Small intestine (tissue), 16 donors: Measurements from ENCODE around the gene MS4A4A. TPM values are rescaled to one million over a fixed set of nuclear protein-coding genes. Genes with fewer than 3 reads are reported as not detected.

Experiments
- DNase-seq, 2 donors: peaks; one replicate each; pipeline versions ENCODE4 v3.0.0 to v3.0.0-alpha.2; 2013
- FAIRE-seq: peaks from 2 replicates; lab custom pipeline; 2012; peaks lifted over from hg19 to GRCh38; lab: Jason Lieb, UNC
- H3K27ac ChIP-seq, 3 donors: one replicate each; pipeline ENCODE4 v1.5.1; 2013; ENCODE audit warnings: low read length in 2 of 3, mild to moderate bottlenecking in 2 of 3, control low read depth in 1 of 3, inconsistent platforms in 1 of 3, low read depth in 1 of 3, moderate library complexity in 1 of 3
- H3K27me3 ChIP-seq, 3 donors: one replicate each; pipeline ENCODE4 v1.6.1; 2013; ENCODE audit warnings: low read length in 3 of 3, inconsistent platforms in 1 of 3; ENCODE audit not compliant: control insufficient read depth in 3 of 3, insufficient read depth in 3 of 3
- H3K36me3 ChIP-seq, 3 donors: one replicate each; pipeline ENCODE4 v1.6.1; 2013; ENCODE audit warnings: low read length in 3 of 3, inconsistent platforms in 1 of 3, low read depth in 1 of 3, mild to moderate bottlenecking in 1 of 3, moderate library complexity in 1 of 3; ENCODE audit not compliant: control insufficient read depth in 3 of 3, insufficient read depth in 2 of 3
- H3K4me1 ChIP-seq, 3 donors: one replicate each; pipeline ENCODE4 v1.6.1; 2013; ENCODE audit warnings: low read length in 2 of 3, inconsistent platforms in 1 of 3, low read depth in 1 of 3, mild to moderate bottlenecking in 1 of 3, moderate library complexity in 1 of 3; ENCODE audit not compliant: control insufficient read depth in 3 of 3, insufficient read depth in 2 of 3
- H3K4me3 ChIP-seq, 3 donors: one replicate each; pipeline ENCODE4 v1.5.1; 2013; ENCODE audit warnings: low read length in 3 of 3, control low read depth in 1 of 3, inconsistent platforms in 1 of 3, low read depth in 1 of 3, mild to moderate bottlenecking in 1 of 3, moderate library complexity in 1 of 3
- H3K9me3 ChIP-seq, 2 donors: one replicate each; pipeline ENCODE4 v1.6.1; 2013; ENCODE audit warnings: low read depth in 1 of 2, low read length in 1 of 2; ENCODE audit not compliant: control insufficient read depth in 2 of 2, insufficient read depth in 1 of 2
- WGBS, 3 donors: extraction: QIAGEN DNeasy Blood & Tissue Kit; methylation state at CpG; one replicate each; pipeline ENCODE4 v1.1.7; 2013; 5-methylcytosine and 5-hydroxymethylcytosine counted together
- long read RNA-seq, 10 donors: transcript quantifications; one replicate each; lab custom pipeline, GENCODE V29; 2026
- polyA plus RNA-seq, 4 donors: library from polyadenylated mRNA; stranded (reverse) in 3 of 4; unstranded in 1 of 4; fragments of 200-250 nt in 3 of 4; fragments of 120-200 nt in 1 of 4; gene quantifications; one replicate each; pipeline versions ENCODE4 v1.2.1 to v1.2.3, GENCODE V29; 2013
- donor health status: healthy with polysubstance abuse.
- donor health status: control.
- donor health status: control.
- donor health status: Bipolar disorder and iron deficiency.
- donor health status: healthy.

Gene MS4A4A
- 10 to 100 TPM in 1 of 4 donors, 1 to 10 TPM in 3; 1.6 to 28.3 (median 6.2) TPM for polyA plus RNA-seq
- long read RNA-seq, donor 1, transcript MS4A4A-201 (7 exons, 1,604 nt): major isoform, 9 of 11 reads
- long read RNA-seq, donor 1, partial matches to known transcripts: 0 of 11 reads
- long read RNA-seq, donor 1, other reads (novel, unspliced or antisense): 0 of 11 reads
- long read RNA-seq, donor 2, partial matches to known transcripts: 0 of 3 reads
- long read RNA-seq, donor 2, other reads (novel, unspliced or antisense): 0 of 3 reads
- long read RNA-seq, donor 3, partial matches to known transcripts: 49 of 55 reads
- long read RNA-seq, donor 3, other reads (novel, unspliced or antisense): 0 of 55 reads
- long read RNA-seq, donor 4, partial matches to known transcripts: 0 of 1 reads
- long read RNA-seq, donor 4, other reads (novel, unspliced or antisense): 0 of 1 reads
- long read RNA-seq, donor 5: 0 reads
- long read RNA-seq, donor 6, partial matches to known transcripts: 5 of 10 reads
- long read RNA-seq, donor 6, other reads (novel, unspliced or antisense): 0 of 10 reads
- long read RNA-seq, donor 7: 0 reads
- long read RNA-seq, donor 8: 0 reads
- long read RNA-seq, donor 9: 0 reads
- long read RNA-seq, donor 10, transcript MS4A4A-201 (7 exons, 1,604 nt): major isoform, 5 of 8 reads
- long read RNA-seq, donor 10, partial matches to known transcripts: 0 of 8 reads
- long read RNA-seq, donor 10, other reads (novel, unspliced or antisense): 0 of 8 reads

DNA sequence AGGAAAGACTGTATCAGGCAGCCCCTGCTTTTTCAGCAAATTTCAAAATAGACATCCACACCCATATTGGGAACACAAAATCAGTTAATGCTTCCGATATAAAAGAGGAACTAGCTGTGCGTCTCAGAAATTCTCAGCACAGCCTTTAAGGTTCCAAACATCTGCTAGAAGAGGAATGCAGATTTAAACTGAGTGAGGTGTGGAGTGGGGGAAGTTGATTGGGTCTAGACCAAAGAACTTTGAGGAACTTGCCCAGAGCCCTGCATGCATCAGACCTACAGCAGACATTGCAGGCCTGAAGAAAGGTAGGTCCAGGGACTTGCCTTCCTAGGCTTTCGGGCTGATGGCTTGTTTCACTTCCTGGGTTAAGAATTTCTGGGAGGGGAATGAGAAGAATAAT is at the start of gene MS4A4A:
Gene MS4A4A (plus strand): TSS at position 255 of the 400 bp plus-strand sequence. CDS start 10 bp downstream, at position 265.
- DNase-seq (no peak), FAIRE-seq (no peak)
- 70 to 91% (median 84%) methylated on average over 3 of the region's 3 CpGs for WGBS, 3 donors
- no peaks in the 10 kb centered on the region for H3K4me1 ChIP-seq
- no peaks in the 10 kb centered on the region for H3K9me3 ChIP-seq
- no peak within 1 kb of the TSS for H3K4me3 ChIP-seq
- no peaks in the 10 kb centered on the region for H3K27me3 ChIP-seq
- H3K36me3 ChIP-seq: no peaks in the 10 kb centered on the region
- H3K27ac ChIP-seq: peak within 1 kb of the TSS in 1 of 3 donors; percentile 68

DNA sequence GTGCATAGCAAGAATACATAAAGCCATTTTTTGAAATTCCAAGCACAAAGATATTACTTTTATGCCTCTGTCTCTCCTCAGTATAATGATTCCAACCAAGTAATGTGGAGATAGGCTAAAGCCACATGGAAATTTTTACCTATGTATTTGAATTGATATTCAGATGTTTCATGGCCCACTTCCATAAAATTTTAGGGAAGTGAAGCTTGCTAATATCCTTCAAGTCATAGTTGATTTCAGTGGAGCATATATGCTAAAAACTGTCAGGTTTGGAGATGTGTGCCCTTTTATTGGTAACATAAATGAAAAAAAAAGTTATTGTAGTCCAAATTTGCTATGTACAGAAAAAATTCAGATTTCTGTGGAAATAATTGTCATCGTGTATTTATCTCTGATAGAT is 49.8 kb upstream of the MS4A4A start:
- Histone ChIP-seq H3K4me3 (no peak overlapping the region), H3K36me3 (no peaks in the 10 kb centered on the region), H3K4me1 (no peaks in the 10 kb centered on the region), H3K27ac (no peak overlapping the region), H3K9me3 (no peaks in the 10 kb centered on the region), H3K27me3 (no peaks in the 10 kb centered on the region)
- DNase-seq: no peak
- 32 to 63% (median 44%) methylated on average over 1 of the region's 1 CpG for WGBS, 3 donors
- no peak for FAIRE-seq

DNA sequence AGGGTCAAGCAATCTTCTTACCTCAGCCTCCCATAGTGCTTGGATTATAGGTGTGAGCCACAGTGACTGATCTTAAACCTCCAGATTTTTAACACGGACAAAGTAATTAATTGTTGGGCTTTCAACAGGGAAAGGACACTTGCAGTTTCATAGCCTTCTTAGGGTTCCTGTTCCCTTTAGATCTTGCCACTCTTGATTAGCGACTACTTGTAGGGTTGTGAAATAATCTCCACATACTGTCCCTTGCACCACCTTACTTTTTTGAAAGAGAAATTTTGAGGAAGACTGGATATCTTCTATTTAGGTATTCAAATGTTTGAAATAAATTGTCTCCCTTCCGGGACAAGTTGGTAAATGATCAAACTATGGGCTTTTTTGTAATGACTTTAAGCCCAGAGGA is 45.1 kb upstream of the MS4A4A start:
- Histone ChIP-seq H3K4me1 (no peaks in the 10 kb centered on the region), H3K27me3 (no peaks in the 10 kb centered on the region), H3K27ac (no peak overlapping the region), H3K4me3 (no peak overlapping the region), H3K9me3 (no peaks in the 10 kb centered on the region), H3K36me3 (no peaks in the 10 kb centered on the region)
- DNase-seq (no peak), FAIRE-seq (no peak)
- WGBS, 3 donors: 80 to 86% (median 82%) methylated on average over 3 of the region's 3 CpGs

DNA sequence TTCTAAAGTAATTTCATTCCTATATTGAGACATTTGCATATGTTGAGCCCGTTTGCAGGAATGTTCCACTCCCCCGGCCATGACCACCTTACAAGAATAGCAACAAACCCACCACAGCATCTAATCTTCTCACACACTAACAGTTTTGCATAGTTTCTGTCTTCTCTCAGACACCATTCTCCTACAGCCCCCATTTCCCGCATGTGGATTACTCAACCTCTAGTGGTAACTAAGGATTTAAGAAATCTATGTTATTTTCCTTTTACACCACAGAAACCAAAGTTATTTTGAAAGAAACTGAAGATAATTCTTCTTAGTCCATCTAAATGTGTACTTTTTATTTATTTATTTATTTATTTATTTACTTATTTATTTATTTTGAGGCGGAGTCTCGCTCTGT is 39.8 kb upstream of the MS4A4A start:
- DNase-seq (no peak), FAIRE-seq (no peak)
- no peaks in the 10 kb centered on the region for H3K9me3 ChIP-seq
- no peaks in the 10 kb centered on the region for H3K27me3 ChIP-seq
- H3K4me3 ChIP-seq: no peak overlapping the region
- no peak overlapping the region for H3K27ac ChIP-seq
- no peaks in the 10 kb centered on the region for H3K4me1 ChIP-seq
- WGBS, 3 donors: 80 to 83% (median 83%) methylated on average over 5 of the region's 5 CpGs
- no peaks in the 10 kb centered on the region for H3K36me3 ChIP-seq

DNA sequence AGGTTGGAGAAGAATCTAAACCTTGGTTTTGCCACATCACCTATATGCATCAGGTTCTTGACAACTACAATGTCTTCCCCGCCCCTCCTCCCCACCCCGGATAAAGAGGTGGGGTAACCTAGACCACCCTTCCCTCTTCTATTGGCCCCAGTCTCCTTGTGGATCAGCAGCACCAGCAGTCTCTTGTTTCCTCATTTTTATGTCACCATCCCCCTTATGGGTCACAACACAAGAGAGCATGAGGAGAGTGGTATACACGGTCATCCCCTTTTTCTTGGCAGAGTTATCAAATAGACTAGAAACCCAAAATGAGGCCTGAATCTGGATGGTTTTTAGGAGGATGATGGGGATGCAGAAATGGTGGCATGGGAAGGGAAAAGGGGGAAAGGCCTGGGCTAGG is 38.7 kb upstream of the MS4A4A start:
- DNase-seq (no peak), FAIRE-seq (no peak)
- H3K4me1 ChIP-seq: no peaks in the 10 kb centered on the region
- H3K9me3 ChIP-seq: no peaks in the 10 kb centered on the region
- H3K27me3 ChIP-seq: no peaks in the 10 kb centered on the region
- H3K27ac ChIP-seq: no peak overlapping the region
- no peak overlapping the region for H3K4me3 ChIP-seq
- WGBS, 3 donors: 85 to 90% (median 89%) methylated on average over 3 of the region's 3 CpGs
- no peaks in the 10 kb centered on the region for H3K36me3 ChIP-seq

DNA sequence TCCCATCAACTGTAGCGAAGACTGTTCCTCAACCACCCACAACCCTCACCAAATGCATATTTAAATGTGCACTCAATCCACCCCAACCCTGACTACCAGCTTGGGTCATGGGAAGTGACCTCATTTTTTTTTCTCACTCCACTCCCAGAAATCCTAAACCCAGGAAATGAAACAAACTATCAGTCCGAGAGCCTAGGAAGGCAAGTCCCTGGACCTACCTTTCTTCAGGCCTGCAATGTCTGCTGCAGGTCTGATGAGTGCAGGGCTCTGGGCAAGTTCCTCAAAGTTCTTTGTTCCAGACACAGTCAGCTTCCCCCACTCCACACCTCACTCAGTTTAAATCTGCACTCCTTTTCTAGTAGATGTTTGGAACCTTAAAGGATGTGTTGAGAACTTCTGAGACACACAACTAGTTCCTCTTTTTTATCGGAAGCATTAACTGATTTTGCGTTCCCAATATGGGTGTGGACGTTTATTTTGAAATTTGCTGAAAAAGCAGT is 37.7 kb upstream of the MS4A4A start, which contains the start of gene MS4A4E:
Gene MS4A4E (minus strand): TSS at position 398 of the 500 bp plus-strand sequence. CDS start 13,082 bp downstream, outside the sequence.
- Histone ChIP-seq H3K9me3 (no peaks in the 10 kb centered on the region), H3K27me3 (no peaks in the 10 kb centered on the region), H3K27ac (peak within 1 kb of the TSS in 1 of 3 donors; percentile 34), H3K4me1 (no peaks in the 10 kb centered on the region), H3K36me3 (no peaks in the 10 kb centered on the region), H3K4me3 (no peak within 1 kb of the TSS)
- 69 to 75% (median 72%) methylated on average over 5 of the region's 5 CpGs for WGBS, 3 donors
- no peak for FAIRE-seq
- no peak for DNase-seq

DNA sequence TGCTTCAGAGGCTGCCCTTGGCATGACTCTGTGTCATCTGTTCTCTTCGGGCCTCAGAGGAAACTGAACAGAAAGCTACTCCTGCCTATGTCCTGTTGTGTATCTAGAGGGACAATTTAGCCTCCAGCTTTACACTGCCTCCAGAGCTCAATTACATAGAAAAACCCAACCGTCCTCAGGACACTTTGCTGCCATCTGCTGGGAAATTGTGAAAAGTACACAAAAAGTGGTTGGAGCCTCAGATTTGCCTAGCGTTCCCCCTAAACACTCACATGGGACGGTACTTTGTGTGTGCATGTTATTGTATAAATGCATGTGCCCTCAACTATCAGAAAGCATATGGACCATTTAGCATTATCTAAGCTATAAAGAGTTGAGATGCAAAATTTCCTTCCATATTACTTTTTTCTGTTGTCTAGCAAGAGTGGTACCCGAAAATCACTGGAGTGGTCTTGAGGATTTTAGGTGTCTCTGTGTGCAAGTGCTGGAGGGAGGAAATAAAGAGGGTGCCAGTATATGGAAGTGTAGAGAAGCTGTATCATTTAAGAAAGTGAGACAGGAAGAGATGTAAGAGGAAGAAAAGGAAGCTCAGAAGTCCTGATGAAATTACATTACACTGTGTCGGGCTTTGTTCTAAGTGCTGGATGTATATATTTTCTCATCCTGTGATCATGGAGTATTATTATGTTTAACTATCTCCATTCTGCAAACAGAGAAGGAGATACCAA is 28.8 kb upstream of the MS4A4A start:
- H3K4me1 ChIP-seq: no peaks in the 10 kb centered on the region
- DNase-seq (peak; percentile 54 to 68), FAIRE-seq (no peak)
- peaks cover 0 to 17% of the 10 kb centered on the region in 2 donors for H3K9me3 ChIP-seq
- no peaks in the 10 kb centered on the region for H3K36me3 ChIP-seq
- 34 to 49% (median 39%) methylated on average over 6 of the region's 6 CpGs for WGBS, 3 donors
- no peak overlapping the region for H3K4me3 ChIP-seq
- H3K27ac ChIP-seq: no peak overlapping the region
- peaks cover 0 to 2% (median 0%) of the 10 kb centered on the region in 3 donors for H3K27me3 ChIP-seq
